GM18517 (cell line): ENCODE data around the gene MYRF.

Experiments
- ATAC-seq: cut with Tn5 transposase; IDR thresholded peaks from one replicate; pipeline ENCODE4 v1.9.1; 2021; ENCODE audit warnings: mild to moderate bottlenecking, moderate library complexity; ENCODE audit not compliant: unreplicated experiment

Gene MYRF

GRCh38 chr11:61718621-61719302, 33.7 kb upstream of the MYRF start:
- ATAC-seq: no peak

- ATAC-seq: no peak
Observed at GRCh38 chr11:61719978-61720377, 32.5 kb upstream of the MYRF start.

GRCh38 chr11:61720597-61720996, 31.8 kb upstream of the MYRF start:
- no peak for ATAC-seq

GRCh38 chr11:61724437-61724836, 28.0 kb upstream of the MYRF start:
- no peak for ATAC-seq

GRCh38 chr11:61725781-61726231, 26.6 kb upstream of the MYRF start:
- ATAC-seq: no peak

GRCh38 chr11:61726775-61727174, 25.7 kb upstream of the MYRF start:
- no peak for ATAC-seq

GRCh38 chr11:61727401-61727811, 25.0 kb upstream of the MYRF start:
- no peak for ATAC-seq

- no peak for ATAC-seq
Observed at GRCh38 chr11:61728066-61728939, 24.1 kb upstream of the MYRF start.

- ATAC-seq: no peak
Observed at GRCh38 chr11:61728940-61729219, 23.6 kb upstream of the MYRF start.

GRCh38 chr11:61730240-61730994, 22.0 kb upstream of the MYRF start:
- no peak for ATAC-seq

- no peak for ATAC-seq
Observed at GRCh38 chr11:61731211-61731951, 21.1 kb upstream of the MYRF start.

- no peak for ATAC-seq
Observed at GRCh38 chr11:61731952-61732675, 20.3 kb upstream of the MYRF start.

GRCh38 chr11:61732705-61733104, 19.7 kb upstream of the MYRF start:
- ATAC-seq: no peak

- ATAC-seq: peak; percentile 74
Observed at GRCh38 chr11:61733120-61733978, 19.1 kb upstream of the MYRF start.

- no peak for ATAC-seq
Observed at GRCh38 chr11:61734767-61735166, 17.7 kb upstream of the MYRF start.

- ATAC-seq: no peak
Observed at GRCh38 chr11:61735391-61735790, 17.0 kb upstream of the MYRF start.

GRCh38 chr11:61736310-61736709, 16.1 kb upstream of the MYRF start:
- no peak for ATAC-seq

GRCh38 chr11:61737131-61737530, 15.3 kb upstream of the MYRF start:
- ATAC-seq: no peak

- no peak for ATAC-seq
Observed at GRCh38 chr11:61737636-61738386, 14.6 kb upstream of the MYRF start.
